Astrocyte (in vitro differentiated cells and primary cell): ENCODE results near the gene CNTNAP2. TPM values are rescaled to one million over a fixed set of nuclear protein-coding genes. Genes with fewer than 3 reads are reported as not detected.
A peak's percentile ranks its signal among the peaks of the same experiment; 100 is the strongest.

ENCODE experiments used
- DNase-seq: peaks from one replicate; pipeline ENCODE4 v3.0.0-alpha.2; 2010; ENCODE audit warnings: low read depth
- FAIRE-seq: peaks from 2 replicates; lab custom pipeline; 2011; peaks lifted over from hg19 to GRCh38; lab: Jason Lieb, UNC
- H2AFZ ChIP-seq: 2 replicates; pipeline ENCODE4 v1.6.0; 2012; ENCODE audit warnings: low read depth, low read length, inconsistent platforms
- H3K27ac ChIP-seq: 2 replicates; pipeline ENCODE4 v1.5.1; 2011; ENCODE audit warnings: low read depth, low read length, inconsistent platforms
- H3K27me3 ChIP-seq: 2 replicates; pipeline ENCODE4 v1.6.0; 2011; ENCODE audit warnings: low read length, inconsistent platforms; ENCODE audit not compliant: insufficient read depth
- H3K36me3 ChIP-seq: 2 replicates; pipeline ENCODE4 v1.5.1; 2011; ENCODE audit warnings: low read length, inconsistent platforms; ENCODE audit not compliant: insufficient read depth
- H3K4me1 ChIP-seq: 2 replicates; pipeline ENCODE4 v1.5.1; 2011; ENCODE audit warnings: low read length, inconsistent platforms; ENCODE audit not compliant: insufficient read depth
- H3K4me2 ChIP-seq: 2 replicates; pipeline ENCODE4 v1.6.0; 2012; ENCODE audit warnings: low read length, inconsistent platforms
- H3K4me3 ChIP-seq: 2 replicates; pipeline ENCODE4 v1.5.1; 2011; ENCODE audit warnings: low read depth, mild to moderate bottlenecking, low read length, inconsistent platforms; ENCODE audit not compliant: insufficient read depth
- H3K79me2 ChIP-seq: 2 replicates; pipeline ENCODE4 v1.6.0; 2012; ENCODE audit warnings: mild to moderate bottlenecking, low read length, inconsistent platforms; ENCODE audit not compliant: insufficient read depth
- H3K9ac ChIP-seq: 2 replicates; pipeline ENCODE4 v1.6.0; 2012; ENCODE audit warnings: mild to moderate bottlenecking, low read length, inconsistent platforms
- H3K9me3 ChIP-seq: 2 replicates; pipeline ENCODE4 v1.5.1; 2012; ENCODE audit warnings: low read depth, mild to moderate bottlenecking, low read length, inconsistent platforms; ENCODE audit not compliant: insufficient read depth
- H4K20me1 ChIP-seq: 2 replicates; pipeline ENCODE4 v1.6.0; 2012; ENCODE audit warnings: low read length, inconsistent platforms; ENCODE audit not compliant: insufficient read depth
- H3K27ac Mint-ChIP-seq: one replicate; pipeline ENCODE4 v1.8.0; 2021; ENCODE audit warnings: mild to moderate bottlenecking, mixed read lengths; ENCODE audit not compliant: unreplicated experiment
- H3K27me3 Mint-ChIP-seq: one replicate; pipeline ENCODE4 v1.8.0; 2021; ENCODE audit warnings: low read depth, mixed read lengths; ENCODE audit not compliant: unreplicated experiment
- H3K36me3 Mint-ChIP-seq: one replicate; pipeline ENCODE4 v1.8.0; 2021; ENCODE audit warnings: low read depth, mixed read lengths; ENCODE audit not compliant: unreplicated experiment
- H3K4me1 Mint-ChIP-seq: one replicate; pipeline ENCODE4 v1.8.0; 2021; ENCODE audit warnings: low read depth, mixed read lengths; ENCODE audit not compliant: unreplicated experiment
- H3K4me3 Mint-ChIP-seq: one replicate; pipeline ENCODE4 v1.8.0; 2021; ENCODE audit warnings: mild to moderate bottlenecking, moderate library complexity, mixed read lengths; ENCODE audit not compliant: unreplicated experiment
- H3K9me3 Mint-ChIP-seq: one replicate; pipeline ENCODE4 v1.8.0; 2021; ENCODE audit warnings: mild to moderate bottlenecking, mixed read lengths; ENCODE audit not compliant: unreplicated experiment
- CTCF ChIP-seq: IDR thresholded peaks from 2 replicates; pipeline ENCODE4 v1.5.1; 2011; ENCODE audit warnings: low read depth, mild to moderate bottlenecking, inconsistent platforms, low read length, moderate library complexity; ENCODE audit not compliant: insufficient read depth
- EZH2 ChIP-seq: IDR thresholded peaks from 2 replicates; pipeline ENCODE4 v1.6.1; 2012; ENCODE audit warnings: mild to moderate bottlenecking, low read length, inconsistent platforms; ENCODE audit not compliant: insufficient read depth
- total RNA-seq: library from RNA; stranded (reverse); gene quantifications from 2 replicates; pipeline ENCODE4 v1.2.1, GENCODE V29; 2021

Gene CNTNAP2
- total RNA-seq, 1 donor from 2014 or later: 20.0 TPM

- H3K36me3 Mint-ChIP-seq: no peaks in the 10 kb centered on the region
- H3K27ac Mint-ChIP-seq: no peak overlapping the region
- Histone ChIP-seq H3K4me2 (no peak overlapping the region), H3K9me3 (no peaks in the 10 kb centered on the region), H3K27ac (no peak overlapping the region), H3K9ac (no peak overlapping the region), H3K36me3 (no peaks in the 10 kb centered on the region), H3K27me3 (no peaks in the 10 kb centered on the region), H3K4me1 (no peaks in the 10 kb centered on the region), H2AFZ (no peak overlapping the region), H4K20me1 (no peaks in the 10 kb centered on the region), H3K79me2 (no peaks in the 10 kb centered on the region), H3K4me3 (no peak overlapping the region)
- H3K9me3 Mint-ChIP-seq: peaks cover under 1% of the 10 kb centered on the region
- H3K4me3 Mint-ChIP-seq: no peak overlapping the region
- DNase-seq (no peak), FAIRE-seq (no peak)
- no peaks in the 10 kb centered on the region for H3K4me1 Mint-ChIP-seq
- TF ChIP-seq EZH2: no peak
- peaks cover 2% of the 10 kb centered on the region for H3K27me3 Mint-ChIP-seq
Measured at GRCh38 chr7:148093375-148094166, 1977.0 kb downstream of the CNTNAP2 start.

GRCh38 chr7:148095066-148095465 lies 1978.5 kb downstream of the CNTNAP2 start:
- H3K9ac ChIP-seq: no peak overlapping the region
- H3K27me3 ChIP-seq: no peaks in the 10 kb centered on the region
- peak overlapping the region; percentile 10 for H2AFZ ChIP-seq
- Mint-ChIP-seq H3K9me3 (no peaks in the 10 kb centered on the region), H3K4me3 (no peak overlapping the region), H3K4me1 (no peaks in the 10 kb centered on the region), H3K36me3 (no peaks in the 10 kb centered on the region), H3K27me3 (peaks cover 3% of the 10 kb centered on the region), H3K27ac (no peak overlapping the region)
- DNase-seq: no peak
- no peak overlapping the region for H3K4me3 ChIP-seq
- TF ChIP-seq EZH2 (no peak), CTCF (no peak)
- H3K79me2 ChIP-seq: no peaks in the 10 kb centered on the region
- H3K36me3 ChIP-seq: no peaks in the 10 kb centered on the region
- no peak overlapping the region for H3K27ac ChIP-seq
- no peak overlapping the region for H3K4me2 ChIP-seq
- H3K9me3 ChIP-seq: no peaks in the 10 kb centered on the region
- FAIRE-seq: no peak
- H3K4me1 ChIP-seq: no peaks in the 10 kb centered on the region
- no peaks in the 10 kb centered on the region for H4K20me1 ChIP-seq

GRCh38 chr7:148104136-148104716 lies 1987.6 kb downstream of the CNTNAP2 start:
- TF ChIP-seq CTCF (no peak), EZH2 (no peak)
- Histone ChIP-seq H3K4me1 (no peaks in the 10 kb centered on the region), H3K4me3 (no peak overlapping the region), H3K36me3 (no peaks in the 10 kb centered on the region), H3K9me3 (no peaks in the 10 kb centered on the region), H3K4me2 (no peak overlapping the region), H2AFZ (no peak overlapping the region), H3K9ac (no peak overlapping the region), H3K27ac (no peak overlapping the region), H3K79me2 (no peaks in the 10 kb centered on the region), H4K20me1 (no peaks in the 10 kb centered on the region), H3K27me3 (no peaks in the 10 kb centered on the region)
- Mint-ChIP-seq H3K9me3 (peaks cover 2% of the 10 kb centered on the region), H3K4me3 (no peak overlapping the region), H3K27me3 (peaks cover 11% of the 10 kb centered on the region), H3K27ac (no peak overlapping the region), H3K4me1 (no peaks in the 10 kb centered on the region), H3K36me3 (no peaks in the 10 kb centered on the region)
- FAIRE-seq (no peak), DNase-seq (no peak)
